IPS DF 6.9 (cell line): ENCODE results near the gene C8G.

Source experiments
- DNase-seq: peaks from one replicate; pipeline ENCODE4 v3.0.0-alpha.2; 2013; ENCODE audit warnings: low read depth, low spot score
- H3K27ac ChIP-seq: one replicate; pipeline ENCODE4 v1.5.1; 2013; ENCODE audit warnings: low read length, control low read depth
- H3K27me3 ChIP-seq: 2 replicates; pipeline ENCODE4 v1.6.1; 2013; ENCODE audit warnings: mild to moderate bottlenecking, low read length; ENCODE audit not compliant: control insufficient read depth, insufficient read depth
- H3K36me3 ChIP-seq: 2 replicates; pipeline ENCODE4 v1.6.1; 2013; ENCODE audit warnings: low read length; ENCODE audit not compliant: control insufficient read depth, insufficient read depth
- H3K4me1 ChIP-seq: 2 replicates; pipeline ENCODE4 v1.6.1; 2013; ENCODE audit warnings: low read length; ENCODE audit not compliant: control insufficient read depth, insufficient read depth
- H3K4me3 ChIP-seq: 2 replicates; pipeline ENCODE4 v1.5.1; 2013; ENCODE audit warnings: mild to moderate bottlenecking, low read length
- H3K9me3 ChIP-seq: 2 replicates; pipeline ENCODE4 v1.6.1; 2013; ENCODE audit warnings: low read length, inconsistent platforms; ENCODE audit not compliant: control insufficient read depth, insufficient read depth
- WGBS: extraction: QIAGEN DNeasy Blood & Tissue Kit; methylation state at CpG from one replicate; pipeline ENCODE4 v1.1.7; 2013; ENCODE audit warnings: mixed read lengths, missing lambda C conversion rate; ENCODE audit not compliant: insufficient read length, insufficient coverage; 5-methylcytosine and 5-hydroxymethylcytosine counted together

C8G gene

DNA sequence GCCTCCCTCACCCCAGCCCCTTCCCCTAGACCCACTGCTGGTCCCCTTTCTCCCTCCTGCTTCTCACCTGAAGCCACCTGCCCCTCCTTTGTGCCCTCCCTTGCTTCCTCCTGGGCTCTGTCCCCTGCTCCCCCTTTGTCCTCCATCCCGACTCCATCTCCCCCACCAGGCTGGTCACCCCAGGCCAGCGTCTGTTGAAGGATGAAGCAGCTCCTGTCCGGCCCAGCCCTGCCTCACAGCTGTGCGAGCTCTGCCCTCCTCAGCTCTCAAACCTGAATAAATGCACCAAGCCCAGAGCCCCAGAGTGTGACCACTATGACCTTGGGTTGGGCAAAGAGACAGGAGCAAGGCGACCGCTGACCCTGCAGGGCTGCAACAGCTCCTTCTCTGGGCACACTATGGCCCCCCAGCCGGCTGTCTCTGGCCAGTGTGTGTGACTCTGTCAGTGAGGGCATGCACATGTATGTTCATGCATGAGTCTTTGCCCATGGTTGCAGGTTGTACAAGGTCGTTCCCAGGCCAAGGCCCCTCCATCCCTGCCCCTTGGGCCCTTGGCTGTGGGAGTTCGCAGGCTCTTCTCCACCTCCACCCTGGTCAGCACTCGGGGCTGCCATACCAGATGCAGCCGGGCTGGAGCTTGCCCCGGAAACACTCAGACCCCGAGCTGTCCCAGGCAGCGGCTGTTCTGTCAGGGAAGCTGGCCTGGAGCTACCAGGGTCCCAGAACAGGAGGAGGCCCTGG is 10.3 kb downstream of the C8G start:
- Histone ChIP-seq H3K27me3 (no peaks in the 10 kb centered on the region), H3K36me3 (no peaks in the 10 kb centered on the region; the same call in 1 of the 2 replicates), H3K27ac (no peak overlapping the region), H3K9me3 (no peaks in the 10 kb centered on the region), H3K4me1 (no peaks in the 10 kb centered on the region; the same call in 1 of the 2 replicates), H3K4me3 (no peak overlapping the region)
- DNase-seq, result no peak
- WGBS, result no CpG with 5 or more reads among the region's 14 CpGs

DNA sequence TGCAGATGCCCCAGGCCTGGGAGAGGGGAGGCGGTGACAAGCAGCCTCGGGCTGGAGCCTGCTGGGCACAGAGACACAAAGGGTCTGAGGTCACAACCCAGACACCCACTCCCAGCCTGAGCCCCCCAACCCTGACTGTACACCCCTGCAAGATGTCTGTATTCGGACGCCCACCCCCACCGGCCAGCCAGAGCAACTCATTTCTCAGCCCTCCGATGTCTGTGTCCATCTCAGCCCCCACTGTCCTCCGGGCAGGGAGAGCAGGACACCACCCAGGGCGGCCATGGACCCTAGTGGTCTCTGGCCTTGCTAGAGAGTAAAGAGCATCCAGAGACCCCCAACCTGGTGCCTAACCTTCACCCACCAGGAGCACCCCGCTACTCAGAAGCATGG is 10.9 kb downstream of the C8G start:
- WGBS, result no CpG with 5 or more reads among the region's 9 CpGs
- Histone ChIP-seq H3K9me3 (no peaks in the 10 kb centered on the region), H3K4me3 (no peak overlapping the region), H3K27ac (no peak overlapping the region), H3K36me3 (no peaks in the 10 kb centered on the region; the same call in 1 of the 2 replicates), H3K27me3 (no peaks in the 10 kb centered on the region), H3K4me1 (no peaks in the 10 kb centered on the region)
- DNase-seq, result no peak

DNA sequence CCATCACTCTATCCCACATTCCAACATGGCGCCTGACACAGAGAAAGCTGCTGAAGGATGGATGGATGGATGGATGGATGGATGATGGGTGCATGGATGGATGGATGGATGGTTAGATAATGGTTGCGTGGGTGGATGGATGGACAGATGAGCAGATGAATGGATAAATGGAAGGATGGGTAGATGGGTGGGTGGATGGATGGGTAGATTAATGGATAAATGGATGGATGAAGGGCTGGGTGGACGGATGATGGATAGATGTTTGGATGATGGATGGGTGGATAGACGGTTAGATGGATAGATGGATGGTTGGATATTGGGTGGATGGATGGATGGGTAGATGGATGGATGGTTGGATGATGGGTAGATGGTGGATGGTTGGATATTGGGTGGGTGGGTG is 11.6 kb downstream of the C8G start:
- Histone ChIP-seq H3K4me1 (no peaks in the 10 kb centered on the region), H3K36me3 (no peaks in the 10 kb centered on the region; the same call in 1 of the 2 replicates), H3K9me3 (no peaks in the 10 kb centered on the region), H3K27me3 (no peaks in the 10 kb centered on the region), H3K4me3 (no peak overlapping the region), H3K27ac (no peak overlapping the region)
- WGBS, result 100% methylated on average over 2 of the region's 4 CpGs
- DNase-seq, result no peak

DNA sequence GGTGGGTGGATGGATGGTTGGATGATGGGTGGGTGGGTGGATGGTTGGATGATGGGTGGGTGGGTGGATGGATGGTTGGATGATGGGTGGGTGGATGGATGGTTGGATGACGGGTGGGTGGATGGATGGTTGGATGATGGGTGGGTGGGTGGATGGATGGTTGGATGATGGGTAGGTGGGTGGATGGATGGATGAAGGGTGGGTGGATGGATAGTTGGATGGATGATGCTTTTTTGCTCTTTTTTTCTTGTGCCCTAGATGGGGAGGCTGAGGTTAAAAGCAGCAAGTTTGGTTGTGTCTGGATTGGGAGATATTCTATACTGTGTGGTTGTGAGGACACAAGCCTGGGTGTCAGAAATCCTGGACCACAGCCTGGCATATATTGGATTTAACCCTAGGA is 12.4 kb downstream of the C8G start:
- no peaks in the 10 kb centered on the region for H3K4me1 ChIP-seq
- no peaks in the 10 kb centered on the region for H3K9me3 ChIP-seq
- 100% methylated on average over 1 of the region's 1 CpG for WGBS
- H3K27me3 ChIP-seq, result no peaks in the 10 kb centered on the region
- no peak overlapping the region for H3K27ac ChIP-seq
- DNase-seq, result no peak
- no peaks in the 10 kb centered on the region; the same call in 1 of the 2 replicates for H3K36me3 ChIP-seq
- no peak overlapping the region for H3K4me3 ChIP-seq

DNA sequence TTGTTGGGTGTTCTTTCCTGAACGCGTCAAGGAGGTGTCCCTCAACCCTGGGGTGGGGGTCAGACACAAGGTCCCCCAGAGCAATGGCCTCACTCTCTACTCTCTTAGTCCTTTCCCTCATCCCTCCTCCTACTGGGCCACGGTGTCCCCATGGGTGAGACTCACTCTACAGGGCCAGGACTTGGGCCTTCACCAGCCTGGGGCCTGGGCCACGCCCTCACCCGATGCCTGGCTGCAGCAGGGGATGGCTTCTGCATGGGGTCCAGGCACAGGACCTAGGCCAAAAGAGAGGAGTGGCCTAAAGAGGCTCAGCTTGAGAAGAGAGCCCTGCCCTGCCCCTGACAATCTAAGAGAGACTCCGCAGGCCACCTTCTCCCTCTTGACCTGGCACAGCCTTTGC is 12.9 kb downstream of the C8G start:
- no peaks in the 10 kb centered on the region for H3K9me3 ChIP-seq
- DNase-seq, result no peak
- no peak overlapping the region for H3K4me3 ChIP-seq
- no peaks in the 10 kb centered on the region for H3K4me1 ChIP-seq
- no peaks in the 10 kb centered on the region; the same call in 1 of the 2 replicates for H3K36me3 ChIP-seq
- no CpG with 5 or more reads among the region's 6 CpGs for WGBS
- no peak overlapping the region for H3K27ac ChIP-seq
- H3K27me3 ChIP-seq, result no peaks in the 10 kb centered on the region

DNA sequence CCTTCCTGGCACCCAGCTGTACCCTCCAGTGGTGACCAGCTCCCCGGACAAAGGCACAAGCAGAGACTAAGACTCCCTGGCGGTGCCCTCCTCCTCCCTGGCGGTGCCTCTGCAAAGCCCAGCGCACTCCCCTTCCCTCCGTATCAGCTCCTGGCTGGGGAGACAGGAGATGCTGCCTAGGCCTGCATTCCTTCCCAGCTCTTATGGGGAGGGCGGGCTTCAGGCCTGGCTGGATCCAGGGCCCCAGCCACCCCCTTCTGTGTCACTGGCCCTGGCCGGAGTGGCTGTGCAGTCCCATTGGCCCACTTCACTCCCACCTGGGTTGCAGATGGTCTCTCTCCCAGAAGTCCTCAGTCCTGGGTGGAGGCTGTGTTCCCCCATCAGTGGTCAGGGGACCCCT is 13.4 kb downstream of the C8G start:
- Histone ChIP-seq H3K27ac (no peak overlapping the region), H3K9me3 (no peaks in the 10 kb centered on the region), H3K36me3 (no peaks in the 10 kb centered on the region; the same call in 1 of the 2 replicates), H3K4me1 (no peaks in the 10 kb centered on the region), H3K27me3 (no peaks in the 10 kb centered on the region), H3K4me3 (no peak overlapping the region)
- no CpG with 5 or more reads among the region's 7 CpGs for WGBS
- DNase-seq, result no peak

DNA sequence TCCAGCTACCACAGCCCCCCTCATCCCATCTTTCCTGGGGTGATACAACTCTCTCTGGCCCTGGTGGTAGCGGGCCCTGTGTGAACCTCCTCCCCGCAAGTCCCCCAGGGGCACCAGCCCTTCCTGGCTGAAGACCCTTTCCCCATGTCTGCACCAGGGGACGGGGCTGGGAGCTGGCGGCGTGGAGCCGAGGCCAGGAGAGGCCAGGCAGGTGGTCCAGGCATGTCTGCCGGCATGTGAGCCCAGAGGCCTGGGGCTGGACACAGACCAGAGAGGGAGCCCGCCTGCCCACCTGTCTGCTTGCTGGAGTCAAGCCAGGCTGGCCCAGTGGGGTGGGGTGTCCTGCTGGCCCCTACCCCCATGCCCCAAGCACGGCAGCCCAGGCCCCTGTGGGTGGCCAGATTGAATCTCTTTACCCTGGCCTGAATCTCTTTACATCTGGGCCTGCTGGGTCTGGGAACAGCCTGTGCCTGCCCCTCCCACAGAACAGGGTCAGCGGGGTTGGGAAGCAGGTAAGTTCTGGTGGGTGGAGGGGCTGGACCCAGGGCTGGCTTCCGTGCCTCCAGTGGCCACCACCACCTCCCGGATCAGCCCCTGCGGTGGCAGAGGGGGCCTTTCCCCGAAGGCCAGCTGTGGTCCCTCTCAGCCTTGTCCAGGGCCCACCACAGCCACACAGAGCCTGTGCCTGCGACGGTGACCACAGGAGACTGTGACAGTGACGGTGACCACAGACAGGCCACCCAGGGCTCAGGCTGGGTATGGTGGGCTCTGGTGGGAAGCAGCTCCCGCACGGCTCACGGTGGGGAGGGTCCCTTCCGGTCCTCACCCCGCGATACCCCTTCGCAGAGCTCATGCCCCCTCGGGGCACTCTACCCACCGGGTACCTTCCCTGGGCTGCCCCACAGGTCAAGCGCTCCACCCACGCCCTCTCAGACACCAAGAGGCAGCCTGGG is 14.1 kb downstream of the C8G start:
- Histone ChIP-seq H3K36me3 (no peaks in the 10 kb centered on the region; the same call in 1 of the 2 replicates), H3K9me3 (no peaks in the 10 kb centered on the region), H3K27ac (no peak overlapping the region), H3K4me1 (no peaks in the 10 kb centered on the region), H3K27me3 (no peaks in the 10 kb centered on the region), H3K4me3 (no peak overlapping the region)
- DNase-seq, result no peak
- no CpG with 5 or more reads among the region's 28 CpGs for WGBS

DNA sequence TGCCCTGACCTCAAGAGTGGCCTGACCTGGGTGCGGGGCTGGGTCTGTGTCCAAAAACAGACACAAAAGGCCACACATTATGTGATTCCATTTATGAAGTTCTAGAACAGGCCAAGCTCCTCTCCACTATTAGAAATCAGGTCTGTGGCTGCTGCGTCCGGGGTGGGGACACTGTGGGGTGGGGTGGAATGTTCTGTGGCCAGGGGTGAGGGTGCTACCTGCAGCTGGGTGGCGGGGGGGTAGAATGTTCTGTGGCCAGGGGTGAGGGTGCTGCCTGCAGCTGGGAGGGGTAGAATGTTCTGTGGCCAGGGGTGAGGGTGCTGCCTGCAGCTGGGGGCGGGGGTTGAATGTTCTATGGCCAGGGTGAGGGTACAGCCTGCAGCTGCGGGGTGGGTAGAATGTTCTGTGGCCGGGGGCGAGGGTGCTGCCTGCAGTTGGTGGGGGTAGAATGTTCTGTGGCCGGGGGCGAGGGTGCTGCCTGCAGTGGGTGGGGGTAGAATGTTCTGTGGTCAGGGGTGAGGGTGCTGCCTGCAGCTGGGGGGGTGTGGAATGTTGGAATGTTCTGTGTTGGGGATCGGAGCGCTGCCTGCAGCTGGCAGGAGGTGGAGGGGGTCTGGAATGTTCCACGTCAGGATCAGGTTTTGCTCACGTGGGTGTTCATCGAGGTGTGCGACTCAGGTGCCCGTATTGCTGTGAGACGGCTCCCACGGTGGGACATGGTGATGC is 15.3 kb downstream of the C8G start:
- H3K4me1 ChIP-seq, result no peaks in the 10 kb centered on the region
- no peaks in the 10 kb centered on the region for H3K36me3 ChIP-seq
- DNase-seq, result no peak
- H3K27me3 ChIP-seq, result no peaks in the 10 kb centered on the region
- WGBS, result no CpG with 5 or more reads among the region's 19 CpGs
- H3K9me3 ChIP-seq, result no peaks in the 10 kb centered on the region
- no peak overlapping the region for H3K4me3 ChIP-seq
- no peak overlapping the region for H3K27ac ChIP-seq

DNA sequence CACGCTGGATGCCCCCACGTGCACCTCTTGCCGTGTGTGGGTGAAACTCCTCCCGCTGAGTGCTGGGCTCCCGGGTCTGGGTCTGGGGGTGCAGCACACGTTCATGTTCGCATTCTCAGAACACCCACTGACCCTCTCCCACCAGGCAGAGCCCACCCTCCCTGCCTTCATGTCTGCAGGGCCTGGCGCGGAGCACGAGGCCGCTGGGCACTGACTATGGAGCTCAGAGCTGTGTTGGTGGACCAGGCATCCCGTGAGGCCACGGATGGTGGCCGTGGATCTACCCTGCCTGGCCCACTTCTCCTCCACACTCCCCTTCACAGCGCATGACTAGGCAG is 15.9 kb downstream of the C8G start:
- Histone ChIP-seq H3K4me3 (no peak overlapping the region), H3K4me1 (peaks cover 3% of the 10 kb centered on the region; the same call in 1 of the 2 replicates)
- WGBS, result no CpG with 5 or more reads among the region's 15 CpGs

More for the DNA sequence above, 15.9 kb downstream of the C8G start:
- no peak overlapping the region for H3K27ac ChIP-seq
- no peaks in the 10 kb centered on the region for H3K9me3 ChIP-seq
- no peaks in the 10 kb centered on the region for H3K27me3 ChIP-seq
- no peaks in the 10 kb centered on the region for H3K36me3 ChIP-seq
- DNase-seq, result no peak
